HEK293 (cell line): ENCODE results near the gene EIF1B.
A peak's percentile ranks its signal among the peaks of the same experiment; 100 is the strongest.

Source experiments
- CTCF ChIA-PET: fragments of 350-600 bp; formaldehyde crosslinking; extraction: SDS; loops from one replicate; lab custom pipeline; 2021; ENCODE audit warnings: antibody characterized with exemption; lab: Yijun Ruan, JAX
- POLR2A ChIA-PET: fragments of 300-600 bp; formaldehyde crosslinking; extraction: SDS; loops from one replicate; lab custom pipeline; 2020; ENCODE audit warnings: antibody characterized with exemption, inconsistent platforms; lab: Yijun Ruan, JAX
- H3K27ac ChIP-seq: fragments of 200-500 bp; sonication (Bioruptor generic); 2 replicates; pipeline ENCODE4 v1.5.1; 2014; ENCODE audit warnings: low read depth, low read length, control low read depth, inconsistent platforms; ENCODE audit errors: extremely low read depth
- H3K36me3 ChIP-seq, 2 experiments: fragments of 200-500 bp in 1 of 2; sonication (Bioruptor generic) in 1 of 2; 1 replicate in 1 of 2; 2 replicates in 1 of 2; pipeline ENCODE4 v1.5.1; 2014 to 2017; ENCODE audit warnings: inconsistent platforms in 2 of 2, low read length in 2 of 2; ENCODE audit not compliant: control insufficient read depth in 2 of 2, insufficient read depth in 1 of 2
- H3K4me1 ChIP-seq: fragments of 200-500 bp; sonication (Bioruptor generic); 2 replicates; pipeline ENCODE4 v1.5.1; 2014; ENCODE audit warnings: mild to moderate bottlenecking, low read length, inconsistent platforms; ENCODE audit not compliant: control insufficient read depth, insufficient read depth
- H3K4me3 ChIP-seq: 2 replicates; pipeline ENCODE4 v1.5.1; 2011; ENCODE audit warnings: low read depth, mild to moderate bottlenecking, control low read depth, low read length, moderate library complexity
- H3K9me3 ChIP-seq: fragments of 200-500 bp; sonication (Bioruptor generic); 2 replicates; pipeline ENCODE4 v1.5.1; 2014; ENCODE audit warnings: low read depth, low read length, inconsistent platforms; ENCODE audit not compliant: control insufficient read depth, insufficient read depth
- GLI2 ChIP-seq: fragments of 450-650 bp; formaldehyde crosslinking; IDR thresholded peaks from 2 replicates; pipeline ENCODE4; 2017; ENCODE audit warnings: missing biosample characterization, missing genetic modification characterization, low read depth, borderline replicate concordance
- KLF8 ChIP-seq: fragments of 450-650 bp; formaldehyde crosslinking; IDR thresholded peaks from 2 replicates; pipeline ENCODE4 v1.5.1; 2016; ENCODE audit warnings: missing biosample characterization, missing genetic modification characterization
- MZF1 ChIP-seq: fragments of 450-650 bp; formaldehyde crosslinking; IDR thresholded peaks from 2 replicates; pipeline ENCODE4 v1.5.1; 2017; ENCODE audit warnings: missing biosample characterization, missing genetic modification characterization, borderline replicate concordance
- REPIN1 ChIP-seq: fragments of 450-650 bp; formaldehyde crosslinking; IDR thresholded peaks from 2 replicates; pipeline ENCODE4 v1.5.1; 2017; ENCODE audit warnings: missing biosample characterization, missing genetic modification characterization, low read depth
- SP3 ChIP-seq: fragments of 450-650 bp; formaldehyde crosslinking; IDR thresholded peaks from 2 replicates; pipeline ENCODE4 v1.5.1; 2016; ENCODE audit warnings: missing biosample characterization, missing genetic modification characterization
- ZBTB7A ChIP-seq: fragments of 450-650 bp; formaldehyde crosslinking; IDR thresholded peaks from 2 replicates; pipeline ENCODE4 v1.5.1; 2016; ENCODE audit warnings: low read depth, missing biosample characterization, missing genetic modification characterization
- ZFP3 ChIP-seq: fragments of 450-650 bp; formaldehyde crosslinking; IDR thresholded peaks from 2 replicates; pipeline ENCODE4 v1.5.1; 2016; ENCODE audit warnings: low read depth, missing biosample characterization, missing genetic modification characterization
- ZFP41 ChIP-seq: fragments of 450-650 bp; formaldehyde crosslinking; IDR thresholded peaks from 2 replicates; pipeline ENCODE4 v1.5.1; 2016; ENCODE audit warnings: missing biosample characterization, missing genetic modification characterization, borderline replicate concordance
- ZNF138 ChIP-seq: fragments of 450-650 bp; formaldehyde crosslinking; IDR thresholded peaks from 2 replicates; pipeline ENCODE4 v1.5.1; 2016; ENCODE audit warnings: missing biosample characterization, missing genetic modification characterization, borderline replicate concordance
- ZNF140 ChIP-seq: fragments of 450-650 bp; formaldehyde crosslinking; IDR thresholded peaks from 2 replicates; pipeline ENCODE4 v1.5.1; 2016; ENCODE audit warnings: missing biosample characterization, missing genetic modification characterization
- ZNF221 ChIP-seq: fragments of 450-650 bp; formaldehyde crosslinking; IDR thresholded peaks from 2 replicates; pipeline ENCODE4 v1.5.1; 2017; ENCODE audit warnings: missing biosample characterization, missing genetic modification characterization, borderline replicate concordance
- ZNF239 ChIP-seq: fragments of 450-650 bp; formaldehyde crosslinking; IDR thresholded peaks from 2 replicates; pipeline ENCODE4 v1.5.1; 2016; ENCODE audit warnings: missing biosample characterization, missing genetic modification characterization
- ZNF24 ChIP-seq: fragments of 450-650 bp; formaldehyde crosslinking; IDR thresholded peaks from 2 replicates; pipeline ENCODE4 v1.5.1; 2016; ENCODE audit warnings: missing biosample characterization, missing genetic modification characterization
- ZNF354C ChIP-seq: fragments of 450-650 bp; formaldehyde crosslinking; IDR thresholded peaks from 2 replicates; pipeline ENCODE4 v1.5.1; 2016; ENCODE audit warnings: missing biosample characterization, missing genetic modification characterization, low read depth, borderline replicate concordance
- ZNF624 ChIP-seq: fragments of 450-650 bp; formaldehyde crosslinking; IDR thresholded peaks from 2 replicates; pipeline ENCODE4 v1.5.1; 2017; ENCODE audit warnings: missing biosample characterization, missing genetic modification characterization
- ZNF626 ChIP-seq: fragments of 450-650 bp; sonication (Bioruptor Pico); formaldehyde crosslinking; IDR thresholded peaks from 2 replicates; pipeline ENCODE4 v1.5.1; 2018; ENCODE audit warnings: missing biosample characterization, missing genetic modification characterization, inconsistent platforms
- ZNF664 ChIP-seq: fragments of 450-650 bp; formaldehyde crosslinking; IDR thresholded peaks from 2 replicates; pipeline ENCODE4 v1.5.1; 2016; ENCODE audit warnings: missing biosample characterization, missing genetic modification characterization
- ZNF791 ChIP-seq: fragments of 450-650 bp; formaldehyde crosslinking; IDR thresholded peaks from 2 replicates; pipeline ENCODE4 v1.5.1; 2016; ENCODE audit warnings: missing biosample characterization, missing genetic modification characterization
- TF ChIP-seq, protein P1 (sequence below): fragments of 450-650 bp; formaldehyde crosslinking; IDR thresholded peaks from 2 replicates; pipeline ENCODE4 v1.5.0; 2017; ENCODE audit warnings: missing biosample characterization, missing genetic modification characterization, borderline replicate concordance
- TF ChIP-seq, protein P2 (sequence below): fragments of 450-650 bp; formaldehyde crosslinking; IDR thresholded peaks from 2 replicates; pipeline ENCODE4 v1.5.1; 2016; ENCODE audit warnings: missing biosample characterization, missing genetic modification characterization
- TF ChIP-seq, protein P3 (sequence below): fragments of 450-650 bp; formaldehyde crosslinking; IDR thresholded peaks from 2 replicates; pipeline ENCODE4 v1.5.1; 2016; ENCODE audit warnings: missing biosample characterization, missing genetic modification characterization
- TF ChIP-seq, protein P4 (sequence below): fragments of 450-650 bp; formaldehyde crosslinking; IDR thresholded peaks from 2 replicates; pipeline ENCODE4 v1.5.1; 2016; ENCODE audit warnings: missing biosample characterization, missing genetic modification characterization
- TF ChIP-seq, protein P5 (sequence below): fragments of 450-650 bp; formaldehyde crosslinking; IDR thresholded peaks from 2 replicates; pipeline ENCODE4 v1.5.1; 2016; ENCODE audit warnings: missing biosample characterization, missing genetic modification characterization
- TF ChIP-seq, protein P6 (sequence below): fragments of 450-650 bp; formaldehyde crosslinking; optimal IDR thresholded peaks from 2 replicates; pipeline ENCODE3; 2016; ENCODE audit warnings: missing biosample characterization, mild to moderate bottlenecking, missing genetic modification characterization

Gene EIF1B

DNA sequence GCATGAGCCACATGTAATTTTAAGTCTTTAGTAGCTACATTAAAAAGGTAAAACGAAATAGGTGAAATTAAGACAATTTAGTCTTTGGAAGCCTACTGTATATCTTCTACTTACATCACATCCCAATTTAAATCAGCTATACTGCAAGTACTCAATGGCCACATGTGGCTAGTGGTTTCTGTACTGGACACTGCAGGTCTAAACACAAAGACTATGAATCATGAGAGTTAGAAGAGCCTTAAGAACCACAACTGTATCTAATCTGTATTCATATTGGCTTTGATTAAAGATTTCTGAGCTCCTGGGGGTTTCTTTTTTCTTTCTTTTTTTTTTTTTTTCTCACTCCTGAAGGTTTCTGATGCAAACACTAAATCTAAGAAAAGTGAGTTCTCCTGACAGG is 2.3 kb upstream of the EIF1B start:
- TF ChIP-seq REPIN1 (tag by site-specific recombination) (no peak), MZF1 (tag by site-specific recombination) (no peak), ZNF140 (no peak), KLF8 (tag by site-specific recombination) (no peak), ZNF221 (tag by site-specific recombination) (no peak), ZFP41 (tag by site-specific recombination) (no peak), SP3 (tag by site-specific recombination) (no peak), GLI2 (tag by site-specific recombination) (no peak), ZNF624 (tag by site-specific recombination) (no peak), ZFP3 (tag by site-specific recombination) (no peak), ZNF791 (tag by site-specific recombination) (no peak), ZNF138 (no peak), ZNF354C (tag by site-specific recombination) (no peak), ZNF626 (tag by site-specific recombination) (no peak), ZNF664 (tag by site-specific recombination) (no peak)
- TF ChIP-seq, protein P1, sequence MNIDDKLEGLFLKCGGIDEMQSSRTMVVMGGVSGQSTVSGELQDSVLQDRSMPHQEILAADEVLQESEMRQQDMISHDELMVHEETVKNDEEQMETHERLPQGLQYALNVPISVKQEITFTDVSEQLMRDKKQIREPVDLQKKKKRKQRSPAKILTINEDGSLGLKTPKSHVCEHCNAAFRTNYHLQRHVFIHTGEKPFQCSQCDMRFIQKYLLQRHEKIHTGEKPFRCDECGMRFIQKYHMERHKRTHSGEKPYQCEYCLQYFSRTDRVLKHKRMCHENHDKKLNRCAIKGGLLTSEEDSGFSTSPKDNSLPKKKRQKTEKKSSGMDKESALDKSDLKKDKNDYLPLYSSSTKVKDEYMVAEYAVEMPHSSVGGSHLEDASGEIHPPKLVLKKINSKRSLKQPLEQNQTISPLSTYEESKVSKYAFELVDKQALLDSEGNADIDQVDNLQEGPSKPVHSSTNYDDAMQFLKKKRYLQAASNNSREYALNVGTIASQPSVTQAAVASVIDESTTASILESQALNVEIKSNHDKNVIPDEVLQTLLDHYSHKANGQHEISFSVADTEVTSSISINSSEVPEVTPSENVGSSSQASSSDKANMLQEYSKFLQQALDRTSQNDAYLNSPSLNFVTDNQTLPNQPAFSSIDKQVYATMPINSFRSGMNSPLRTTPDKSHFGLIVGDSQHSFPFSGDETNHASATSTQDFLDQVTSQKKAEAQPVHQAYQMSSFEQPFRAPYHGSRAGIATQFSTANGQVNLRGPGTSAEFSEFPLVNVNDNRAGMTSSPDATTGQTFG (tag by site-specific recombination), result no peak
- TF ChIP-seq, protein P2, sequence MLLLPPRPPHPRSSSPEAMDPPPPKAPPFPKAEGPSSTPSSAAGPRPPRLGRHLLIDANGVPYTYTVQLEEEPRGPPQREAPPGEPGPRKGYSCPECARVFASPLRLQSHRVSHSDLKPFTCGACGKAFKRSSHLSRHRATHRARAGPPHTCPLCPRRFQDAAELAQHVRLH (tag by site-specific recombination), result no peak
- TF ChIP-seq, protein P3, sequence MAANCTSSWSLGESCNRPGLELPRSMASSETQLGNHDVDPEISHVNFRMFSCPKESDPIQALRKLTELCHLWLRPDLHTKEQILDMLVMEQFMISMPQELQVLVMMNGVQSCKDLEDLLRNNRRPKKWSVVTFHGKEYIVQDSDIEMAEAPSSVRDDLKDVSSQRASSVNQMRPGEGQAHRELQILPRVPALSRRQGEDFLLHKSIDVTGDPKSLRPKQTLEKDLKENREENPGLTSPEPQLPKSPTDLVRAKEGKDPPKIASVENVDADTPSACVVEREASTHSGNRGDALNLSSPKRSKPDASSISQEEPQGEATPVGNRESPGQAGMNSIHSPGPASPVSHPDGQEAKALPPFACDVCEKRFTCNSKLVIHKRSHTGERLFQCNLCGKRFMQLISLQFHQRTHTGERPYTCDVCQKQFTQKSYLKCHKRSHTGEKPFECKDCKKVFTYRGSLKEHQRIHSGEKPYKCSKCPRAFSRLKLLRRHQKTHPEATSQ (tag by site-specific recombination), result no peak
- TF ChIP-seq, all 188 proteins: peak for 0
- Histone ChIP-seq H3K4me3 (no peak overlapping the region), H3K36me3 (peaks cover 0 to 15% of the 10 kb centered on the region in 2 experiments; a peak in 1 of 3 replicates), H3K9me3 (no peaks in the 10 kb centered on the region), H3K4me1 (no peaks in the 10 kb centered on the region), H3K27ac (no peak overlapping the region)
- CTCF ChIA-PET, result interaction anchor here (0.7 kb wide), 2 partner anchors 115 to 582 kb away, joined by 3 read pairs; no protein-coding TSS in a partner anchor
- POLR2A ChIA-PET, result no interaction called here

DNA sequence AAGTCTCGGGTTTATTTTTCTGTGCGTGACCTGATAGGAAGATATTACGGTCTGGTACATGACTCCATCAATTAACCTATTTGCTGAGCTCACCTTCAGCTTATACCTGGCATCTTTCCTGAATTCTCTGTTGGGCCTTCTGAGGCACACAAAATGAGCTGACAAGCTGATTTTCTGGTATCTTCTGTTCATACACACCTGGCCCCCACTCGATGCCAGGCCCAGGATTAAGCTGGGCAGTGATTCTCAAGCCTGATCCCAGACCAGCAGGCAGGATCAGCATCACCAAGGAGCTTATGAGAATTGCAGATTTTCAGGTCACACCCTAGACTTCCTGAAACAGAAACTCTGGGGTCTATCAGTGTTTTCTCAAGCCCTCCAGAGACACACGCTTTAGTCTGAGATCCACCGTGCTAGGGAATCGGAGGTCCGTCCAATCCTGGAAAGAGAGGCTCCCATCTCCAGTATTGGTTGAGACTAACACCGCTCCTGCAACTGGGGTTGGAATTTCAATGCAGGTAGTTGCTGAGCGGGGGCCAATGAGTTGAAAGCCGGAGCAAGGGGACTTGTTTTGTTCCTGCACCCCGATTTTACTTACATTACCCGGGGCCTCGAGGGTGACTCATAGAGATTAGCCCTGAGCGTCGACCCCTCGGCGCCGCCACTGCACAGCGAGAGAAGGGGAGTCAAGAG is 636 bp upstream of the EIF1B start:
- no peak overlapping the region for H3K27ac ChIP-seq
- ChIA-PET POLR2A (interaction anchor here (0.6 to 1.2 kb wide), 6 partner anchors 11 to 215 kb away, joined by 3 to 4 read pairs (median 3); partner anchors contain the start of genes RPL14 and ZNF621), CTCF (interaction anchor here (0.5 to 1.9 kb wide), 12 partner anchors 9 to 1143 kb away, joined by 3 to 8 read pairs (median 4); no protein-coding TSS in a partner anchor)
- H3K36me3 ChIP-seq, result peaks cover 0 to 31% of the 10 kb centered on the region in 2 experiments; a peak in 1 of 3 replicates
- H3K9me3 ChIP-seq, result no peaks in the 10 kb centered on the region
- TF ChIP-seq, protein P3 (tag by site-specific recombination), result no peak
- TF ChIP-seq, protein P4, sequence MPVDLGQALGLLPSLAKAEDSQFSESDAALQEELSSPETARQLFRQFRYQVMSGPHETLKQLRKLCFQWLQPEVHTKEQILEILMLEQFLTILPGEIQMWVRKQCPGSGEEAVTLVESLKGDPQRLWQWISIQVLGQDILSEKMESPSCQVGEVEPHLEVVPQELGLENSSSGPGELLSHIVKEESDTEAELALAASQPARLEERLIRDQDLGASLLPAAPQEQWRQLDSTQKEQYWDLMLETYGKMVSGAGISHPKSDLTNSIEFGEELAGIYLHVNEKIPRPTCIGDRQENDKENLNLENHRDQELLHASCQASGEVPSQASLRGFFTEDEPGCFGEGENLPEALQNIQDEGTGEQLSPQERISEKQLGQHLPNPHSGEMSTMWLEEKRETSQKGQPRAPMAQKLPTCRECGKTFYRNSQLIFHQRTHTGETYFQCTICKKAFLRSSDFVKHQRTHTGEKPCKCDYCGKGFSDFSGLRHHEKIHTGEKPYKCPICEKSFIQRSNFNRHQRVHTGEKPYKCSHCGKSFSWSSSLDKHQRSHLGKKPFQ (tag by site-specific recombination), result no peak
- TF ChIP-seq, protein P5, sequence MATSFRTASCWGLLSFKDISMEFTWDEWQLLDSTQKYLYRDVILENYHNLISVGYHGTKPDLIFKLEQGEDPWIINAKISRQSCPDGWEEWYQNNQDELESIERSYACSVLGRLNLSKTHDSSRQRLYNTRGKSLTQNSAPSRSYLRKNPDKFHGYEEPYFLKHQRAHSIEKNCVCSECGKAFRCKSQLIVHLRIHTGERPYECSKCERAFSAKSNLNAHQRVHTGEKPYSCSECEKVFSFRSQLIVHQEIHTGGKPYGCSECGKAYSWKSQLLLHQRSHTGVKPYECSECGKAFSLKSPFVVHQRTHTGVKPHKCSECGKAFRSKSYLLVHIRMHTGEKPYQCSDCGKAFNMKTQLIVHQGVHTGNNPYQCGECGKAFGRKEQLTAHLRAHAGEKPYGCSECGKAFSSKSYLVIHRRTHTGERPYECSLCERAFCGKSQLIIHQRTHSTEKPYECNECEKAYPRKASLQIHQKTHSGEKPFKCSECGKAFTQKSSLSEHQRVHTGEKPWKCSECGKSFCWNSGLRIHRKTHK (tag by site-specific recombination), result no peak
- TF ChIP-seq ZNF24 (no peak), ZNF239 (no peak), ZNF624 (tag by site-specific recombination) (no peak), ZBTB7A (tag by site-specific recombination) (no peak)
- TF ChIP-seq, protein P6, sequence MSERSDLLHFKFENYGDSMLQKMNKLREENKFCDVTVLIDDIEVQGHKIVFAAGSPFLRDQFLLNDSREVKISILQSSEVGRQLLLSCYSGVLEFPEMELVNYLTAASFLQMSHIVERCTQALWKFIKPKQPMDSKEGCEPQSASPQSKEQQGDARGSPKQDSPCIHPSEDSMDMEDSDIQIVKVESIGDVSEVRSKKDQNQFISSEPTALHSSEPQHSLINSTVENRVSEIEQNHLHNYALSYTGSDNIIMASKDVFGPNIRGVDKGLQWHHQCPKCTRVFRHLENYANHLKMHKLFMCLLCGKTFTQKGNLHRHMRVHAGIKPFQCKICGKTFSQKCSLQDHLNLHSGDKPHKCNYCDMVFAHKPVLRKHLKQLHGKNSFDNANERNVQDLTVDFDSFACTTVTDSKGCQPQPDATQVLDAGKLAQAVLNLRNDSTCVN (tag by site-specific recombination), result no peak
- no peaks in the 10 kb centered on the region for H3K4me1 ChIP-seq
- H3K4me3 ChIP-seq, result peak overlapping the region; percentile 48
